GM12892 (cell line): ENCODE data around the gene OR2B2.

Source experiments
- POLR2A ChIP-seq: IDR thresholded peaks from 2 replicates; pipeline ENCODE4 v1.6.1; 2011; ENCODE audit warnings: low read depth, low read length, control low read depth
- POLR2AphosphoS5 ChIP-seq: IDR thresholded peaks from 2 replicates; pipeline ENCODE4 v1.6.1; 2011; ENCODE audit warnings: low read depth, low read length, control low read depth

GRCh38 chr6:27940766-27941165, 28.6 kb upstream of the OR2B2 start:
- no peak for TF ChIP-seq POLR2AphosphoS5
- TF ChIP-seq POLR2A = no peak
